ENCODE measurements around the gene TIMM44.

Gene TIMM44

GRCh38 chr19:7943444-7944176 is at the start of gene TIMM44:
TSS of gene TIMM44 (minus strand) at chr19:7943666. CDS start at chr19:7943651, 15 bp downstream.
- DNase-seq = peak; percentile 93 to 97 (median 94)

DNA sequence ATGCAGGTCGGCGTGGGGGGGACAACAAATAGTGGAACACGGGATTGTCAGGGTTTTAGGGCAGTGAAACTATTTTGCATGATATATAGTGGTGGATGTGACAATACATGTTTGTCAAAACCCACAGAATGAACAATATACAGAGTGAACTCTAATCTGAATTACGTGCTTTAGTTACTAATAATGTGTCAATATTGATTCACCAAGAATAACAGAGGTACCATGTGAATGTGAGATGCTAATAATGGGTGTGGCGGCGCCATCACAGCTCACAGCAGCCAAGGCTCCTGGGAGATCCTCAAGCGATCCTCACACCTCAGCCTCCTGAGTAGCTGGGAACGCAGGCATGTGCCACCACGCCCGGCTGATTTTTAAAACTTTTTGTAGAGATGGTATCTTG is 49.1 kb upstream of the TIMM44 start:
- DNase-seq = no peak

DNA sequence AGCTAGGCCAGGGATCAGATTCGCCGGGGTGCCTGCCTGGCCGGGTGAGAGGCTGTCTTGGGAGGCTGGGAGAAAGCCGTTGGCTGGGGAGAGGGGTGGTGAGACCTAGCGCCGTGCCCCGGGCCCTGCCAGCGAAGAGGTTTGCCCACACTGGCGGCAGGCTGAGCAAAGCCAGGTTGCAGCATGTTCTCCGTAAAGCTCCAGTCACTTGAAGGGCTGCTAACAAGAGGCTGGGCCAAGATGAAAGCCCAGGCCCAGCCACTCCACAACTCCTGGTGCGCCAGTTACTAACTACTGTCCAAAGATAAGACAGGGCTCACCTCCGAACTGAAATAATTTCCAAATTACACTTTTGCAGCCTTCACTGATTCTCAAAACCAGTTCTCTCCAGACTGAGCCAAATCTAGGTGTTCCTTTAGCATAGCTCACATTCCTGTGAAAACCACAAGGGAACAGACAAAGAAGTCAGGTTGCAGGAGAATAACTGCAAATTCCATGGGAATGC is 45.7 kb upstream of the TIMM44 start:
- DNase-seq = no peak

DNA sequence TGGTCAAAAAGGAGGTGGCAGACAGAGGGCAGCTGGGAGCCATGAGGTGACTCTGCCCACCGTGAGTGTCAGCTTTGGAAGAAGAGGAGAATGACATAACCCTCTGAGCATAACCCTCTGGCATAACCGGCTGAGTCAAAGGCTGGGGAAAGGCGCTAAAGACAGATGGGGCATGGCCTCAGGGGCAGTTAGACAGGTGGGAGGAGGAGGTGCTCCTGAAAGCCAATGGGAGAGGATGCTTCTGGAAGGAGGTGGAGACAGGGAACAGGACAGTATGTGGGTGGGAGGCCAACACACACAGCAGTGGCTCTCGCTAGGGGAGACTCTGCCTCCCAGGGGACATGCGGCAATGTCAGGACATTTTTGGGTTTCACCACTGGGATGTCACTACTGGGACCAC is 44.8 kb upstream of the TIMM44 start:
- DNase-seq = no peak

GRCh38 chr19:7987114-7987768 is 43.8 kb upstream of the TIMM44 start:
- no peak for DNase-seq

- no peak for DNase-seq
Observed at GRCh38 chr19:7986321-7987113, 43.1 kb upstream of the TIMM44 start.

GRCh38 chr19:7985481-7985911 is 42.0 kb upstream of the TIMM44 start:
- DNase-seq = no peak

GRCh38 chr19:7983995-7984837 is 40.8 kb upstream of the TIMM44 start:
- DNase-seq = no peak

GRCh38 chr19:7983286-7983950 is 40.0 kb upstream of the TIMM44 start:
- no peak for DNase-seq

DNA sequence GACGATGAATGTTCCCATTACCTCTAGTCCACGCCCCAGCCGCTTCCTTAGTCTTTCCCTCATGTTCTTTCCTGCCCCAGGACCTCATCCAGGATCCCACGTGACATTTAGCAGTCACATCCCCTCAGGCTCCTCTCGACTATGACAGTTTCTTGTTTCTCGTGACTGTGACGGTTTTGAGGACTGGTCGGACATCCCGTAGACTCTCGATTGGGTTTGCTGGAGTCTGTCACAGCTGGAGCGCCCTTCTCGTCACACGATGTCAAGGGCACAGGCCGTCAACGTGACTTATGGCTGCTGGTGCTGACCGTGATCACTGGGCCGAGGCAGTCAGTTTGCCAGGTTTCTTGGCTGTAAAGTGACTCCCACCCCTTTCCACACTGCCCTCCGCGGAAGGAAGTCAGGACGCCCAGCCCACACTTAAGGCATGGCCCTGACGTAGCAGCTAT is 39.2 kb upstream of the TIMM44 start:
- no peak for DNase-seq

DNA sequence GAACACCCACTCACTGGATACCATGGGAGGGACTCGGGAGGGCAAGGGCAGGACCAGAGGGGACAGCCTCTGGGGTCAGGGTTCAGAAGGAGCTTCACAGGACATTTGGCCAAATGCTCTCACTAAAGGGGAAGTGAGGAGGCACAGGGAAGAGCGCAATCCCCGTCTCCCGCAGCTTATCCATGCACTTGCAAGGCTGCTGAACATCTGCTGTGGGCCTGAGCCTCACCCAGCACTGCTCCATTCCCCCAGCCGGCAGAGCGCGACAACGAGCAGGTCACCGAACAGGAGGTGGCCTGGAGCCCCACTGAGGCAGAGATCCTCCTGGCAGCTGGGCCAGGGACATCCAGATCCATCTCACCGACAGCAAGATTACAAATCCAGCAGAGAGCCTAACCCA is 38.6 kb upstream of the TIMM44 start:
- DNase-seq = no peak

DNA sequence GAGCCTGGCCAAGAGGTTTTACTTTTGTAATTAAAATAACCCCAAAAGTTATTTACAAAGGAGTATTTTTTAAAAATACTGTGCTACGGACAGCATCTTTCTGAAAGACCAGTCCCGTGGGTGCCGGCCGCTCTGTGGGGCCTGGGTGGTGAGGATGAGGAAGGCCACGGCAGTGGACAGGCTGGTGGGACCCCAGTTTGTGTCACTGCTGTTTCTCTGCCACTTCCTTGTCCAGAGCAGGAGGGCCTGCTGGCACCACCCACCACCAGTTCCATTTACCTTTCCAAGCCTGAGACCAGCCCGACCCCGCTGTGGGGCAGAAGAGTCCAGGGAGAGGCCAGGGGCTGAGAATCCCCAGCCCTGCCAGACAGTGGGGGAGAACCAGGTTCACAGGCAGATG is 38.2 kb upstream of the TIMM44 start:
- DNase-seq = no peak

- no peak for DNase-seq
Observed at GRCh38 chr19:7981199-7981598, 37.7 kb upstream of the TIMM44 start.

DNA sequence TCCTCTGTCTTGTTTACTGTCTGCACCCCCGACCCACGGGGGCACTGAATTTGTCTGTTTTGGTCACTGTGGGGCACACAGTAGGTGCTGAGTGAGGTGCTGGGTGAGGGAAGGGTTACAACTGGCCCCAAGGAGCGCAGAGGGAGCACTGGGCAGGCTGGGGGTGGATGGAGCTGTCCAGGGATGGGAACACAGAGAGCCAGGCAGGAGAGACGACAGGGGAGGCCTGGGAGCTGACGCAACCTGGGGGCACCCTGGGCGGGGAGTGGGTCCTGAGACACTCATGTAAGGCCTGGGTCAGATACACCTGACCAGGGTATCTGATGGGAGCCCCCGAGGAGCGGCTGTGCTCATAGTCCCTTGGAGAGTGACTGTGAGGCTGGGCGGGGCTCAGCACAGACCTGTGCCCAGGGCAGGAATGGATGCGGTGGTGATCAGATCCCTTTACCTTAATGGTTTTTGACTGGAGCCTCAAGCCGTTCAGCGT is 37.2 kb upstream of the TIMM44 start:
- DNase-seq = no peak

DNA sequence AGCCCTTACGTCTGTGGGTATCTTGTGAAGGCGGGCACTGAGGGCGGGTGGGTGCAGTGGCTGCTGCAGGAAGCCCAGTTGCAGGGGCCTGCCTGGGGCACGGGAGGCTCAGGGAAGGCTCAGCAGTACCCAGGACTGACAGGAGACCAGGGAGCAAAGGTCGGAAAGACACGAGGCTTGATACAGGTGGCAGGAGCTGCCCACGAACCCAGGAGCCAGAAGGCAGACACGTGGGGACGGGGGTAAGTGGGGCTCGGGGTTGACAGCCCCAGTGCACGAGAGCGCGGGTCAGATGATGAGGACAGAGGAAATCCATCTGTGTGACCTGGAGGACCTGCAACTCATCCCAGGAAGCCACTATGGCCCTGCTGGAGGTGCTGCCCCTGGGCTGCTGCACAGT is 36.7 kb upstream of the TIMM44 start:
- no peak for DNase-seq

GRCh38 chr19:7979559-7979958 is 36.1 kb upstream of the TIMM44 start:
- no peak for DNase-seq

DNA sequence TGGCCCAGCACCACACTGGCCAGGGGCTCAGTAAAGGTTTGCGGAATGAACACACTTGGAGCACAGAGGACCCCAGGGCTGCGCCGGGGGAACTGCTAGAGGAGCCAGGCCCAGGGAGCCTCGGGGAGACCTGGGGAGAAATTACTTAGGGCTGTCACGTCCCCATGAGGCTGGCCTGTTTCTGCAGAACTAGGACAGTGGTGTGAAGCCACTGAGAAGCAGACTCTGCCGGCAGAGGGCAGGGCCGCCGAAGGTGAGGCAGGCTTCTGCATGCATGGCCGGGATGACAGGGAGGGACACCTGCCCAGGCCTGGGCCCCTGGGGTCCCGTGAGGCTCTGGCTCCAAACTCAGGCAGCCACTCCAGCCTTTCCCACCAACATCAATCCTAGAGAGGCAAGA is 35.5 kb upstream of the TIMM44 start:
- no peak for DNase-seq

- DNase-seq = no peak
Observed at GRCh38 chr19:7978179-7978825, 34.8 kb upstream of the TIMM44 start.

GRCh38 chr19:7977723-7978040 is 34.2 kb upstream of the TIMM44 start:
- no peak for DNase-seq

DNA sequence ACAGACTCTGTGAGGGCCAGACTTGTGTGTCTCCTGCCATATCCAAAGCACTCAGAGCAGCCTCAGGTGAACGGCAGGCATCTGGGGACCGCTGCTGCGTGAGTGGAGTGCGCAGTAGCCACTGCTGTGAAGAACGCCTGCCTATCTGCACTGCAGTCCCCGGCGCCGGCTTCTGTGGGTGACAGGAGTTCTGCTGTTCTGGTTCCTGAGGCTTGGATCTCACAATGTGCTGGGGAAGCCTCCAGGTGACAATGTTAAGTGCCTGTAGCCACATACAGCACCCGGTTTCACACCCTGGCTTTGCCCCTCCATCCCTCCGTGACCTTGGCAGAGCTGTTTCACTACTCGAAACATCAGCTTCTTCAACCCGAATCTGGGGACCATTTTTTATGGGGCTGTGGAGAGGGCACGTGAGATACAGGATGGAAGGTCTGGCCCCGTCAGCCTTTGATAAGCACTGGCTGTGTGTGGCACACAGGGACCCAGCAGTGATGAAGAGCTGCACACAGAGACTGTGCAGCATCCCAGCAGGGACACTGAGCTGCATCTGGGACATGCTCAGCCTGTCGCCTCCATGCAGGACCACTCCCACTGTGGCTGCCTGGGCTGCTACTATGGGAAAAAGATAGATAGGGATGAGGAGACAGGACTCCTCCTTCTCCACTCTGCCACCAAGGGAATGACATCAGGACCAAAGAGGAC is 33.7 kb upstream of the TIMM44 start:
- DNase-seq = no peak

DNA sequence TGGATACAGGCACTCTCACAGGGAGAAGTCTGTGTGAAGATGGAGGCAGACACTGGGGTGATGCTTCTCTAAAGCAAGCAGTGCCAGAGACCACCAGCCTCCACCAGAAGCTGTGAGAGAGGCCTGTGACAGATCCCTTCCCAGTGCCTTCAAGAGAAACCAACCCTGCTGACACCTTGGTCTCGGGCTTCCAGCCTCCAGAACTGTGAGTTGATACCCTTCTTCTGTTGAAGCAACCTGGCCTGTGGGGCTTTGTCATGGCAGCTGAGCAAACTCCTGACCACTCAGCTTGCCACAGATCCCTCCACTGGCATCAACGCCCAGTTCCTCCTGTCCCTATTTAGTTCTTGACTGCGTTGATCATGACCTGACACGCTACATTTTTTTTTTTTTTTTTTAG is 33.0 kb upstream of the TIMM44 start:
- no peak for DNase-seq

Measured in activated CD4-positive, CD25-positive, alpha-beta regulatory T cell (primary cell).